BE2C (cell line): ENCODE data around the gene SH3TC1.

Experiments
- DNase-seq: peaks from one replicate; pipeline ENCODE4 v3.0.0-alpha.2; 2020
- H3K27me3 ChIP-seq: fragments of 250-450 bp; sonication (Bioruptor Pico); 2 replicates; pipeline ENCODE4 v1.5.1; 2020; ENCODE audit warnings: mild to moderate bottlenecking
- H3K36me3 ChIP-seq: fragments of 250-450 bp; sonication (Bioruptor Pico); 2 replicates; pipeline ENCODE4 v1.5.1; 2020; ENCODE audit warnings: mild to moderate bottlenecking
- H3K4me1 ChIP-seq: fragments of 250-450 bp; sonication (Bioruptor Pico); 2 replicates; pipeline ENCODE4 v1.5.1; 2020
- H3K4me3 ChIP-seq: 2 replicates; pipeline ENCODE4 v1.5.1; 2011; ENCODE audit warnings: low read depth, low read length
- H3K9me3 ChIP-seq: fragments of 250-450 bp; sonication (Bioruptor Pico); 2 replicates; pipeline ENCODE4 v1.5.1; 2020
- TF ChIP-seq, protein P1 (sequence below): IDR thresholded peaks from 2 replicates; pipeline ENCODE4 v1.5.1; 2012; ENCODE audit warnings: mild to moderate bottlenecking, low read depth, low read length

Gene SH3TC1

GRCh38 chr4:8171984-8172924, 26.8 kb upstream of the SH3TC1 start:
- TF ChIP-seq, protein P1, sequence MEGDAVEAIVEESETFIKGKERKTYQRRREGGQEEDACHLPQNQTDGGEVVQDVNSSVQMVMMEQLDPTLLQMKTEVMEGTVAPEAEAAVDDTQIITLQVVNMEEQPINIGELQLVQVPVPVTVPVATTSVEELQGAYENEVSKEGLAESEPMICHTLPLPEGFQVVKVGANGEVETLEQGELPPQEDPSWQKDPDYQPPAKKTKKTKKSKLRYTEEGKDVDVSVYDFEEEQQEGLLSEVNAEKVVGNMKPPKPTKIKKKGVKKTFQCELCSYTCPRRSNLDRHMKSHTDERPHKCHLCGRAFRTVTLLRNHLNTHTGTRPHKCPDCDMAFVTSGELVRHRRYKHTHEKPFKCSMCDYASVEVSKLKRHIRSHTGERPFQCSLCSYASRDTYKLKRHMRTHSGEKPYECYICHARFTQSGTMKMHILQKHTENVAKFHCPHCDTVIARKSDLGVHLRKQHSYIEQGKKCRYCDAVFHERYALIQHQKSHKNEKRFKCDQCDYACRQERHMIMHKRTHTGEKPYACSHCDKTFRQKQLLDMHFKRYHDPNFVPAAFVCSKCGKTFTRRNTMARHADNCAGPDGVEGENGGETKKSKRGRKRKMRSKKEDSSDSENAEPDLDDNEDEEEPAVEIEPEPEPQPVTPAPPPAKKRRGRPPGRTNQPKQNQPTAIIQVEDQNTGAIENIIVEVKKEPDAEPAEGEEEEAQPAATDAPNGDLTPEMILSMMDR: no peak
- peaks cover 4% of the 10 kb centered on the region for H3K4me1 ChIP-seq
- H3K9me3 ChIP-seq: no peaks in the 10 kb centered on the region
- H3K27me3 ChIP-seq: no peaks in the 10 kb centered on the region
- H3K4me3 ChIP-seq: no peak overlapping the region
- no peaks in the 10 kb centered on the region for H3K36me3 ChIP-seq
- DNase-seq: no peak

GRCh38 chr4:8173492-8174242, 25.4 kb upstream of the SH3TC1 start:
- peaks cover 11% of the 10 kb centered on the region for H3K4me1 ChIP-seq

GRCh38 chr4:8174970-8175369, 24.1 kb upstream of the SH3TC1 start:
- Histone ChIP-seq H3K9me3 (no peaks in the 10 kb centered on the region), H3K27me3 (no peaks in the 10 kb centered on the region), H3K4me1 (peaks cover 11% of the 10 kb centered on the region), H3K36me3 (no peaks in the 10 kb centered on the region), H3K4me3 (no peak overlapping the region)
- TF ChIP-seq, protein P1: no peak
- DNase-seq: no peak

More at GRCh38 chr4:8173492-8174242, 25.4 kb upstream of the SH3TC1 start:
- no peak overlapping the region for H3K4me3 ChIP-seq
- TF ChIP-seq, protein P1: peak; percentile 10; the same call in 1 of the 2 replicates
- H3K27me3 ChIP-seq: no peaks in the 10 kb centered on the region
- DNase-seq: no peak
- no peaks in the 10 kb centered on the region for H3K36me3 ChIP-seq
- no peaks in the 10 kb centered on the region for H3K9me3 ChIP-seq

- peaks cover 11% of the 10 kb centered on the region for H3K4me1 ChIP-seq
- no peaks in the 10 kb centered on the region for H3K27me3 ChIP-seq
- DNase-seq: no peak
- H3K9me3 ChIP-seq: no peaks in the 10 kb centered on the region
- H3K4me3 ChIP-seq: no peak overlapping the region
- H3K36me3 ChIP-seq: no peaks in the 10 kb centered on the region
- TF ChIP-seq, protein P1: no peak
Observed at GRCh38 chr4:8175686-8176085, 23.4 kb upstream of the SH3TC1 start.

GRCh38 chr4:8176547-8177399, 22.3 kb upstream of the SH3TC1 start:
- H3K9me3 ChIP-seq: no peaks in the 10 kb centered on the region
- H3K4me3 ChIP-seq: no peak overlapping the region
- DNase-seq: peak; percentile 82
- no peaks in the 10 kb centered on the region for H3K36me3 ChIP-seq
- TF ChIP-seq, protein P1: peak; percentile 95
- no peaks in the 10 kb centered on the region for H3K27me3 ChIP-seq
- peaks cover 11% of the 10 kb centered on the region for H3K4me1 ChIP-seq
